ENCODE results near the gene ZBED2. TPM values are rescaled to one million over a fixed set of nuclear protein-coding genes. Genes with fewer than 3 reads are reported as not detected.

The ZBED2 gene
- total RNA-seq, 4 donors from 2014 or later, result 2.3 to 4.5 (median 3.8) TPM; not detected in 1

- no peaks in the 10 kb centered on the region for H3K36me3 ChIP-seq
- 61% methylated on average over 2 of the region's 2 CpGs for WGBS
- DNase-seq (ENCODE audit: low spot score in 2 of 2), result no peak
- no peaks in the 10 kb centered on the region for H3K9me3 ChIP-seq
- H3K27me3 ChIP-seq, result no peaks in the 10 kb centered on the region
- no peak overlapping the region for H3K27ac ChIP-seq
- TF ChIP-seq, protein P1, sequence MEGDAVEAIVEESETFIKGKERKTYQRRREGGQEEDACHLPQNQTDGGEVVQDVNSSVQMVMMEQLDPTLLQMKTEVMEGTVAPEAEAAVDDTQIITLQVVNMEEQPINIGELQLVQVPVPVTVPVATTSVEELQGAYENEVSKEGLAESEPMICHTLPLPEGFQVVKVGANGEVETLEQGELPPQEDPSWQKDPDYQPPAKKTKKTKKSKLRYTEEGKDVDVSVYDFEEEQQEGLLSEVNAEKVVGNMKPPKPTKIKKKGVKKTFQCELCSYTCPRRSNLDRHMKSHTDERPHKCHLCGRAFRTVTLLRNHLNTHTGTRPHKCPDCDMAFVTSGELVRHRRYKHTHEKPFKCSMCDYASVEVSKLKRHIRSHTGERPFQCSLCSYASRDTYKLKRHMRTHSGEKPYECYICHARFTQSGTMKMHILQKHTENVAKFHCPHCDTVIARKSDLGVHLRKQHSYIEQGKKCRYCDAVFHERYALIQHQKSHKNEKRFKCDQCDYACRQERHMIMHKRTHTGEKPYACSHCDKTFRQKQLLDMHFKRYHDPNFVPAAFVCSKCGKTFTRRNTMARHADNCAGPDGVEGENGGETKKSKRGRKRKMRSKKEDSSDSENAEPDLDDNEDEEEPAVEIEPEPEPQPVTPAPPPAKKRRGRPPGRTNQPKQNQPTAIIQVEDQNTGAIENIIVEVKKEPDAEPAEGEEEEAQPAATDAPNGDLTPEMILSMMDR (IDR thresholded peaks at IDR 0.05), result no peak
- TF ChIP-seq POLR2A (IDR thresholded peaks at IDR 0.05) (no peak), POLR2AphosphoS5 (IDR thresholded peaks at IDR 0.05) (no peak), EP300 (IDR thresholded peaks at IDR 0.05) (no peak)
- H3K4me3 ChIP-seq, result no peak overlapping the region
- no peaks in the 10 kb centered on the region for H3K4me1 ChIP-seq
Observed at GRCh38 chr3:111604119-111604518, 9.0 kb upstream of the ZBED2 start.

DNA sequence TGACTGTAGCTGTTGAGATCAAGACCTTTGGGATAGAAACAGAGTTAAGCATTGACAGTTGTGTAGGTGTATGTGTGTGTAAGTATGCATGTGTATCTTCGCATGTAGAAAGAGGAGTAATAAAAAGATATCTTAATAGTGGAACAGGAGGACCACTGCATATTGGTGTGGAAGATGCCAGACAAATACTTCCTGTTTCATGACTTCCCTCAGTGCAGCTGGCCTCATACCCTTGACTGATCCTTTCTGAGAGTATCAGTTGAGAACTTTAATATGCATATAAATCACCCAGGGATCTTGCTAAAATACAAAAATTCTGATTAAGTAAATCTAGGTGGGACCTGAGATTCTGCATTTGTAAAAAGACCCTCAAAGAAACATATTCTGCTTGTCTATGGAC is 8.5 kb upstream of the ZBED2 start:
- 96% methylated on average over 1 of the region's 1 CpG for WGBS
- Histone ChIP-seq H3K27me3 (no peaks in the 10 kb centered on the region), H3K4me1 (no peaks in the 10 kb centered on the region), H3K27ac (no peak overlapping the region), H3K9me3 (no peaks in the 10 kb centered on the region), H3K36me3 (no peaks in the 10 kb centered on the region), H3K4me3 (no peak overlapping the region)
- TF ChIP-seq POLR2AphosphoS5 (IDR thresholded peaks at IDR 0.05) (no peak), POLR2A (IDR thresholded peaks at IDR 0.05) (no peak), EP300 (IDR thresholded peaks at IDR 0.05) (no peak)
- TF ChIP-seq, protein P1 (IDR thresholded peaks at IDR 0.05), result no peak
- no peak for DNase-seq (ENCODE audit: low spot score in 2 of 2)

DNA sequence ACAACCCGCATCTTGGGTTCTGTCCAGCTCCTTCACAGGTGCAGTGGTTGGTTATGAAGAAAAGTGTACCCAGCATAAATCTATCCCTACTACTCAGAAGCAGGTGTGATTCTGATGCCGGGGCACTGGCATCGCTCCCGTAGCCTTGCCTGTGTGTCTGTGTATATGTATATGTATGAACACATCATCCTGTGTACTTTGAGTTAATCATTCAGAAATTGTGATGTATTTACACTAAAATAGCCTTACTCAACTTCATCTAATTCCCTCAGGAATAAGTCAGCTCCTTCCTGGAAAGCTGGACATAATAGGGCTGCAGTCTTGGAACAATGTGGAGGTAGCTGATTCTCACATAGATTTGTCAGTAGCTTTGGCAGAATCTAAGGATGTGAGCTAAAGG is 6.7 kb upstream of the ZBED2 start:
- no peaks in the 10 kb centered on the region for H3K27me3 ChIP-seq
- TF ChIP-seq, protein P1 (IDR thresholded peaks at IDR 0.05), result no peak
- no peak for TF ChIP-seq POLR2A (IDR thresholded peaks at IDR 0.05)
- no peak for TF ChIP-seq POLR2AphosphoS5 (IDR thresholded peaks at IDR 0.05)
- TF ChIP-seq EP300 (IDR thresholded peaks at IDR 0.05), result no peak
- no peaks in the 10 kb centered on the region for H3K36me3 ChIP-seq
- no peaks in the 10 kb centered on the region for H3K4me1 ChIP-seq
- no peaks in the 10 kb centered on the region for H3K9me3 ChIP-seq
- 81% methylated on average over 4 of the region's 4 CpGs for WGBS
- H3K4me3 ChIP-seq, result no peak overlapping the region
- no peak overlapping the region for H3K27ac ChIP-seq
- DNase-seq (ENCODE audit: low spot score in 2 of 2), result no peak

DNA sequence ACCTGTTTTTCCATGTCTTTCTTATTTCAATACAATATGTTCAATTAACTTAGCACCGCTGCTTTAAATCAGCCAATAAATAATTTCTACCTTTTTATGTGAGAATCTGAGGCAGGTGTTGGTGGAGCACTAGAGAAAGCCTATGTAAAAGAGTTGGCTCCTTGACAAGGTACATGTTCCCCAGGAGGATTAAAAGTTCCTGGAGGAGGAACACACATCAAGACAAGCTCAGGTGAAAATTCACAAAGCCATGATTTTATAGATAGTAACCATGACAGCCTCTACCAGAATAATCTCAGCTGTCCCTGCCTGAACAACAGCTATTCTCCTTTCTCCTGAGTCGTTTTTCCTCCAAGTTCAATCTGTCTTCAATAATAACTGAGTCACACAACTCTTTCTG is 3.4 kb upstream of the ZBED2 start:
- Histone ChIP-seq H3K36me3 (no peaks in the 10 kb centered on the region), H3K4me1 (peaks cover 9% of the 10 kb centered on the region), H3K9me3 (no peaks in the 10 kb centered on the region), H3K27ac (no peak overlapping the region), H3K4me3 (no peak overlapping the region), H3K27me3 (no peaks in the 10 kb centered on the region)
- TF ChIP-seq EP300 (IDR thresholded peaks at IDR 0.05), result no peak
- TF ChIP-seq, protein P1 (IDR thresholded peaks at IDR 0.05), result no peak
- no peak for TF ChIP-seq POLR2A (IDR thresholded peaks at IDR 0.05)
- TF ChIP-seq POLR2AphosphoS5 (IDR thresholded peaks at IDR 0.05), result no peak
- no peak for DNase-seq (ENCODE audit: low spot score in 2 of 2)
- 42% methylated on average over 2 of the region's 2 CpGs for WGBS

GRCh38 chr3:111598139-111598538 is 3.0 kb upstream of the ZBED2 start:
- DNase-seq (ENCODE audit: low spot score in 2 of 2), result no peak
- TF ChIP-seq EP300 (IDR thresholded peaks at IDR 0.05), result no peak
- TF ChIP-seq, protein P1 (IDR thresholded peaks at IDR 0.05), result no peak
- TF ChIP-seq POLR2A (IDR thresholded peaks at IDR 0.05), result no peak
- TF ChIP-seq POLR2AphosphoS5 (IDR thresholded peaks at IDR 0.05), result no peak
- no peak overlapping the region for H3K4me3 ChIP-seq
- H3K4me1 ChIP-seq, result peaks cover 9% of the 10 kb centered on the region
- H3K27me3 ChIP-seq, result no peaks in the 10 kb centered on the region
- H3K9me3 ChIP-seq, result no peaks in the 10 kb centered on the region
- no peaks in the 10 kb centered on the region for H3K36me3 ChIP-seq
- H3K27ac ChIP-seq, result no peak overlapping the region
- WGBS, result 13% methylated on average over 1 of the region's 1 CpG
